Thymus (tissue), 11 donors: ENCODE measurements around the gene MRPL12. TPM values are rescaled to one million over a fixed set of nuclear protein-coding genes. Genes with fewer than 3 reads are reported as not detected.

Source experiments
- DNase-seq, 9 donors: peaks; one replicate each; pipeline ENCODE4 v3.0.0-alpha.2; 2013; ENCODE audit warnings: low spot score in 9 of 9, low read depth in 6 of 9, missing footprints in 1 of 9
- H3K27ac ChIP-seq, 2 donors: one replicate each; pipeline ENCODE4 v1.5.1; 2013; ENCODE audit warnings: control low read depth in 1 of 2, low read depth in 1 of 2, low read length in 1 of 2, mild to moderate bottlenecking in 1 of 2, moderate library complexity in 1 of 2
- H3K27me3 ChIP-seq, 2 donors: one replicate each; pipeline ENCODE4 v1.5.1; 2013; ENCODE audit warnings: low read length in 1 of 2; ENCODE audit not compliant: control insufficient read depth in 2 of 2, insufficient read depth in 1 of 2
- H3K36me3 ChIP-seq, 2 donors: one replicate each; pipeline ENCODE4 v1.5.1; 2013; ENCODE audit warnings: low read length in 1 of 2, mild to moderate bottlenecking in 1 of 2, moderate library complexity in 1 of 2; ENCODE audit not compliant: control insufficient read depth in 2 of 2, insufficient read depth in 2 of 2
- H3K4me1 ChIP-seq, 2 donors: one replicate each; pipeline ENCODE4 v1.5.1; 2013; ENCODE audit warnings: low read length in 2 of 2; ENCODE audit not compliant: control insufficient read depth in 2 of 2, insufficient read depth in 2 of 2
- H3K4me3 ChIP-seq, 2 donors: one replicate each; pipeline ENCODE4 v1.5.1; 2013; ENCODE audit warnings: low read length in 2 of 2, control low read depth in 1 of 2, mild to moderate bottlenecking in 1 of 2
- H3K9me3 ChIP-seq, 2 donors: one replicate each; pipeline ENCODE4 v1.5.1; 2013; ENCODE audit warnings: low read length in 1 of 2, mild to moderate bottlenecking in 1 of 2; ENCODE audit not compliant: control insufficient read depth in 2 of 2, insufficient read depth in 1 of 2
- WGBS: extraction: QIAGEN DNeasy Blood & Tissue Kit; methylation state at CpG from one replicate; pipeline ENCODE4 v1.1.7; 2013; 5-methylcytosine and 5-hydroxymethylcytosine counted together
- polyA plus RNA-seq: library from polyadenylated mRNA; stranded (reverse); fragments of 200-250 nt; gene quantifications from one replicate; pipeline ENCODE4 v1.2.3, GENCODE V29; 2013
- total RNA-seq: library from RNA; stranded (reverse); fragments of 120-200 nt; gene quantifications from one replicate; pipeline ENCODE4 v1.2.4, GENCODE V29; 2013
- donor health status: healthy.

Gene MRPL12
- total and polyA plus RNA-seq, 2 donors = 21.6 to 59.7 TPM

DNA sequence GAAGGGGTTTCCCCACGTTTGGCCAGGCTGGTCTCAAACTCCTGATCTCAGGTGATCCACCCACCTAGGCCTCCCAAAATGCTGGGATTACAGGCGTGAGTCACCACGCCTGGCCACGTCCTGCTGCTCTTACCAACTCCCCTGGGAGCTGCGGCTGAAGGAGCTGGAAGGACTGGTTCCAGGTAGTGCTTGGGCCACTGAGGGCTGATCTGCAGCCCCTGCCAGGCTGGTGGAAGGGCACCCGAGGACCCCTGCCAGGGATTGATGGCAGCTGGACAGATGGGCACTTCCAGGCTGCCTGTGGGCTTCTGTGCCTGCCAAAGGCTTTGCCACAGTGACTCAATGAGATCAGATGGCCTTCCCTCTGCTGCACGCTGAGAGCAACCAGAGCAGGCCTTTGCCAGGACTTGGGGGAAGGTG lies 39.1 kb upstream of the MRPL12 start:
- 98% methylated on average over 7 of the region's 7 CpGs for WGBS
- Histone ChIP-seq H3K27ac (no peak overlapping the region), H3K9me3 (no peaks in the 10 kb centered on the region), H3K27me3 (no peaks in the 10 kb centered on the region), H3K4me3 (no peak overlapping the region), H3K4me1 (peaks cover 5 to 46% of the 10 kb centered on the region in 2 donors), H3K36me3 (peaks cover 6 to 11% of the 10 kb centered on the region in 2 donors)
- no peak for DNase-seq

- peaks cover 5 to 46% of the 10 kb centered on the region in 2 donors for H3K4me1 ChIP-seq
- H3K4me3 ChIP-seq = peak overlapping the region; percentile 91 to 93
- H3K36me3 ChIP-seq = peaks cover 20 to 23% of the 10 kb centered on the region in 2 donors
- H3K27me3 ChIP-seq = no peaks in the 10 kb centered on the region
- H3K27ac ChIP-seq = peak overlapping the region in 1 of 2 donors; percentile 80
- no peaks in the 10 kb centered on the region for H3K9me3 ChIP-seq
- peak in 2 of 9 donors; percentile 23 to 49 for DNase-seq
- 65% methylated on average over 30 of the region's 30 CpGs for WGBS
Observed at GRCh38 chr17:81665205-81666091, 37.7 kb upstream of the MRPL12 start.

DNA sequence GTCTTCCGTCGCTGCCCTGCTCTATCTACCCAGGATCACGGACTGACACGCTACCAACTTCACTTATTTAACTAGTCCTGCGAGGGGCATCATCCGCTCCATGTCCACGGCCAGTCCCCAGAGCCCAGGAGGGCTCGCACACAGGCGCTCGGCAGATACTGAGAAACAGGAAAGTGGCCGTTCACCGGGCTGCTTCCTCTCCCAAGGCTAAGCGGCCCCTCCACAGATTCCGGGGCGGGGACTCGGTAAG lies 37.1 kb upstream of the MRPL12 start:
- Histone ChIP-seq H3K4me1 (peaks cover 5 to 46% of the 10 kb centered on the region in 2 donors), H3K9me3 (no peaks in the 10 kb centered on the region), H3K27me3 (no peaks in the 10 kb centered on the region), H3K27ac (peak overlapping the region; percentile 80 to 91), H3K4me3 (peak overlapping the region; percentile 91 to 93), H3K36me3 (peaks cover 24 to 27% of the 10 kb centered on the region in 2 donors)
- peak in 2 of 9 donors; percentile 32 to 57 for DNase-seq
- WGBS = 2% methylated on average over 16 of the region's 16 CpGs

DNA sequence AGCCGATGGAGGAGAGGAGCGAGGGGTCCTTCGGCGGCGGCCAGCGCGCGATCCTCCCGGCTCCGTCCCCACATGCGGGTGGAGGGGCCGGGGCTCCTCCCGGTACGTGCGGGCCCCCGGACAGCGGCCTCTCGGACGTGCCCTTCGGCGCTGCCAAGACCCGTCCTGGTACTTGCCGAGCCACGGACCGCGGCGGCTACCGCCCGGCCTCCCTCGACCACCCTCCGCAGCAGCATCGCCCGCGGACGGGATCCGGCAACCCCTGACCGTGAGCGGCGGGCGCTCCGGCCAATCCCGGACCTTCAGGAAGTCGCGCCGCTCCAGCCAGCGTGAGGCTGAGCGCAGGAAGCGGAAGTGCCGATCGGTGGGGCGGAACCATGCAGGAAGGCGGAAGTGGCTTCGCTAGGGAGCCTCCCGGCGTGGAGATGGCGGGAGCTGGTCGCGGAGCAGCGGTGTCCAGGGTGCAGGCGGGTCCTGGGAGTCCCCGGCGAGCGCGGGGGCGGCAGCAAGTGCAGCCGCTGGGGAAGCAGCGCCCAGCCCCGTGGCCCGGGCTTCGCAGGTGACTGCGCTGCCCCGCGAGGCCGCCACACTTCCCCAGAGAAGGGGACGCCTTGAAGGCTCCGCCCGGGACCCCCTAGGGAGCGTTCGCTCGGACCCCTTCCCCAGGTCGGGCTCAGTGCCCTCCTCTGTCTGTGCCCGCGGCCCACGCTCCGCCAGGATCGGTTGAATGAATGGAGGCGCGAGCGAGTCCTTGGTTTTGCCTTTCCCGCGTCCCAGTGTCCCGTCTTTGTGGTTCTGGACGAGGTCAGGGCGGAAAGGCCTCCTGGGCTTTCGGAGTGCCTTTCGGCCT lies 36.6 kb upstream of the MRPL12 start, which contains the start of the genes CCDC137 and OXLD1:
Gene CCDC137 (plus strand): TSS at position 396 of the 850 bp plus-strand sequence. CDS start 30 bp downstream, at position 426.
Gene OXLD1 (minus strand): TSS at position 264 of the 850 bp plus-strand sequence. CDS start 28 bp downstream, at position 236.
- under 1% methylated on average over 96 of the region's 96 CpGs for WGBS

GRCh38 chr17:81667754-81668153 lies 35.4 kb upstream of the MRPL12 start:
- Histone ChIP-seq H3K27ac (no peak overlapping the region), H3K9me3 (no peaks in the 10 kb centered on the region), H3K4me1 (peaks cover 5 to 39% of the 10 kb centered on the region in 2 donors), H3K4me3 (no peak overlapping the region), H3K27me3 (no peaks in the 10 kb centered on the region), H3K36me3 (peaks cover 41 to 44% of the 10 kb centered on the region in 2 donors)
- no peak for DNase-seq
- WGBS = 93% methylated on average over 18 of the region's 18 CpGs

More for the DNA sequence above, 36.6 kb upstream of the MRPL12 start, which contains the start of the genes CCDC137 and OXLD1:
- Histone ChIP-seq H3K27ac (peak within 1 kb of the TSS; percentile 80 to 91), H3K27me3 (no peaks in the 10 kb centered on the region), H3K36me3 (peaks cover 30 to 33% of the 10 kb centered on the region in 2 donors), H3K4me1 (peaks cover 5 to 46% of the 10 kb centered on the region in 2 donors), H3K4me3 (peak within 1 kb of the TSS; percentile 91 to 93), H3K9me3 (no peaks in the 10 kb centered on the region)
- peak; percentile 83 to 96 (median 89) for DNase-seq

GRCh38 chr17:81672504-81672903 lies 30.7 kb upstream of the MRPL12 start:
- no peak for DNase-seq
- H3K36me3 ChIP-seq = peaks cover 56 to 62% of the 10 kb centered on the region in 2 donors

GRCh38 chr17:81672954-81673353 lies 30.2 kb upstream of the MRPL12 start:
- H3K36me3 ChIP-seq = peaks cover 56 to 62% of the 10 kb centered on the region in 2 donors
- no peak overlapping the region for H3K27ac ChIP-seq
- WGBS = 98% methylated on average over 16 of the region's 16 CpGs
- H3K27me3 ChIP-seq = no peaks in the 10 kb centered on the region
- H3K4me3 ChIP-seq = no peak overlapping the region
- DNase-seq = no peak
- H3K4me1 ChIP-seq = peaks cover 0 to 3% of the 10 kb centered on the region in 2 donors
- no peaks in the 10 kb centered on the region for H3K9me3 ChIP-seq

More at GRCh38 chr17:81672504-81672903, 30.7 kb upstream of the MRPL12 start:
- no peak overlapping the region for H3K4me3 ChIP-seq
- no peak overlapping the region for H3K27ac ChIP-seq
- H3K9me3 ChIP-seq = no peaks in the 10 kb centered on the region
- H3K27me3 ChIP-seq = no peaks in the 10 kb centered on the region
- peaks cover 4 to 8% of the 10 kb centered on the region in 2 donors for H3K4me1 ChIP-seq
- 98% methylated on average over 18 of the region's 18 CpGs for WGBS

GRCh38 chr17:81673561-81674258 lies 29.5 kb upstream of the MRPL12 start:
- Histone ChIP-seq H3K27me3 (no peaks in the 10 kb centered on the region), H3K9me3 (no peaks in the 10 kb centered on the region), H3K36me3 (peaks cover 51 to 62% of the 10 kb centered on the region in 2 donors), H3K27ac (peak overlapping the region in 1 of 2 donors; percentile 31), H3K4me3 (no peak overlapping the region), H3K4me1 (no peaks in the 10 kb centered on the region)
- no peak for DNase-seq
- 97% methylated on average over 18 of the region's 18 CpGs for WGBS
